ELR (cell line): ENCODE measurements around the gene RAPGEF4.

Experiments
- DNase-seq: peaks from one replicate; pipeline ENCODE4 v3.0.0-alpha.2; 2015; ENCODE audit warnings: low read depth

RAPGEF4 gene

GRCh38 chr2:172999641-173000386, 264.2 kb downstream of the RAPGEF4 start:
- no peak for DNase-seq

- no peak for DNase-seq
Observed at GRCh38 chr2:173001664-173002604, 266.3 kb downstream of the RAPGEF4 start.

GRCh38 chr2:173002751-173003541, 267.3 kb downstream of the RAPGEF4 start:
- peak; percentile 43 for DNase-seq

GRCh38 chr2:173008786-173009185, 273.1 kb downstream of the RAPGEF4 start:
- no peak for DNase-seq

- DNase-seq = no peak
Observed at GRCh38 chr2:173010233-173010632, 274.6 kb downstream of the RAPGEF4 start.

GRCh38 chr2:173016451-173016850, 280.8 kb downstream of the RAPGEF4 start:
- DNase-seq = no peak

DNA sequence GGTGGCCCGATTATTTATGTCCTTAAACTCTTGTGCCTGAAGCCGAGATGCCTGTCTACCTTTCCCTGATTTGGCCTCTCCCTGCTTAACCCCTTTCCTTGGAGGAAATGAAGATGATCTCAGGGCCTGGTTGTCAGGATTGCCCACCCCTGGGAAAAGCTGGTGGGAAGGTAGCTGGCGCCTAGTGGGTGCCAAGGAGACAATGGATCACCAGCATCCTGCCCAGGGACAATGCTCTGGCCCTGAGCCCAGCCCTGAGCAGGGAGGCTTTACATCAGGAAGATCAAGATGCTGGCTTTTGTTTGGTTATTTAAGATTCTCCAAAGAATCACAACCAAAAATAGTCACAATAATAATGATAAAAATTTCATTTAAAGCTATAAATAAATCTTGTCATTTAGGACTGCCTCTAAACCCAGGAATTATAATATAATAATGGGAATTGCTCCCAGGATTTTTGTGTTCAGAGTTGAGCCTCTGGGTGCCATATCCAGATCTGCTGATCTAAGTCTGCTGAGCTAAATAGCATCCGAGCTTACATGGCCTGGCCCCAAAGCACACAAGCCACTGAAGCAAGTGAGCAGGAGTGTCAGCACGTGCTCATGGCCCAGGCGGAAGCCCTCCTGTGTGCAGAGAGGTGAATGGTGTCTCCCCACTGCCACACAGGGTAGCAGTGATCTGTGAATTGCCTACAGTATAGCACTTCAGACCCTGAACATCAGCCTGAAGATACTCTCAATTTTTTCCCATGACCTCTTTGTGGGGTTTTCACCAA, 282.2 kb downstream of the RAPGEF4 start:
- DNase-seq = no peak

- DNase-seq = no peak
Observed at GRCh38 chr2:173019755-173020154, 284.1 kb downstream of the RAPGEF4 start.

- DNase-seq = peak; percentile 77
Observed at GRCh38 chr2:173021939-173022371, 286.3 kb downstream of the RAPGEF4 start.

DNA sequence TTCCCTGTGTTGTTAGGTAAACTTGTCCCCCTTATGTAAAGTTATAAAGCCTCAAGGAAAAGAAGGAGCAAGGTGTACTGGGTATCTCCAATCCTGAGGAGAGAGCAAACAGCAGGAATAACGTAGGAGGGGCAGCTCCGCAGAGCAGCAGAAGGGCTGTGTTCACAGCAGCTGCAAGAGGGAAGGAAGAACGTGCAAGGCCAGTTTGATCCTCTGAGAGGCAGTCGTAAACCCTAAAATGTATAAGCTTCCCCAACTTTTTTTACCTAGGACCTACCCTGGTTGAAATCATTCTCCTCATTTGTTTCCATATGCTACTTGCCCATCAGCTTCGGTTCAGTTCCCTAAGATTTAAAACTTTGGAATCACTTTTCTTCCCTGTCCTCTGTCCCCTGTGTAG, 288.1 kb downstream of the RAPGEF4 start:
- DNase-seq = no peak

- DNase-seq = no peak
Observed at GRCh38 chr2:173026479-173026878, 290.8 kb downstream of the RAPGEF4 start.

- peak; percentile 89 for DNase-seq
Observed at GRCh38 chr2:173027181-173028128, 291.8 kb downstream of the RAPGEF4 start.

DNA sequence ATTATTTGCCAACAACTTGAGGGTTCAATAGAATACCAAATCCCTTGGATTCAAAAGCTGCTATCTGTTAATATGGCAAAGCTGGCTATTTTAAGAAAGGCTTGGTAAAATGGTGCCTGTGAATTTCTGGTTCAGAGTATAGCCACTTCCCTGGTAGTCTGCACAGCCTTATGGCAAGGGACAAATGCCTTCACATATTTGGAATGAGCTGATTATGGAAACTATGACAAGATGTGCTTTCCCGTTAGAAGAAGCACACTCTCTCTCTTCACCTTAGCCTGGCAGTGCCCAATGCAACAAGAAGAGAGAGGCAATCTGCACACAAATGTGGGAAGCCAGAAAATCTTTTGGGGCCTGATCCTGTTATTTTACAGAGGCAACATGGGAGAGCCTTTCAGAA, 292.5 kb downstream of the RAPGEF4 start:
- no peak for DNase-seq

GRCh38 chr2:173028671-173029070, 293.0 kb downstream of the RAPGEF4 start:
- no peak for DNase-seq

- DNase-seq = no peak
Observed at GRCh38 chr2:173030561-173031490, 295.2 kb downstream of the RAPGEF4 start.

DNA sequence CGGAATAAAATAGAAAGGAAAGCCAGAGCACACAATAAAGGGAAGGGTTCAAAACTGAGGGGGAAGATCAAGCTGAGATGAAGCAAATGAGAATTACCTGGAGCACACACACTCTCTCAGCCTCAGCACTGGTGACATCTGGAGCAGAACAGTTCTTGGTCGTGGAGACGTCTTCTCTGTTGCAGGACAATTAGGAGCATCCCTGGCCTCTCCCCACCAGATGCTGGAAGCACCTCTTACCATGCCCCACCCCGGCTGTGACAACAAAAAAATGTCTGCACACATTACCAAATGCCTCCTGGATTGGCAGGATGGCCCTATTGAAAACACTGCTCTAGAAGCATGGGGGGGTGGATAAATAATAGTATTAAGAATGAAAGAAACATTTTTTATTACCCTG, 296.4 kb downstream of the RAPGEF4 start:
- no peak for DNase-seq

DNA sequence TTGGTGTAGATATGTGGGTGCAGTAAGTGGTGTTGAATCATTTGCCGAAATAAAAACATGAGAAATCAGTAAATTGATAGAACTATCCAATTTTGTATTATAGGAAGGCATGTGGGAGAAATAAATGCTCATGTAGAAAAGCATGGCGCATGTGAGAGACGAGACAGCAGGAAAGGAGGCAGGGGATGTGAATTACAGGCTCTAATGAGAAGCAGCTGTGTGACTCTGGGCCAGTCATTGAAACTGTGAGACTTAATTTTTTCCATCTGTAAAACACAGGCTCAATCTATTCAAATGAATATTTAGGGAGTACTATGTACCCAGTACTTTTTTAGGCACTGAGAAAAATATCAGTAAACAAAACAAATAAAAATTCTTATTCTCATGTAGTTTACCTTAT, 297.4 kb downstream of the RAPGEF4 start:
- DNase-seq = no peak

- DNase-seq = no peak
Observed at GRCh38 chr2:173034143-173034542, 298.5 kb downstream of the RAPGEF4 start.
